ENCODE measurements around the gene LHX4.

LHX4 gene

DNA sequence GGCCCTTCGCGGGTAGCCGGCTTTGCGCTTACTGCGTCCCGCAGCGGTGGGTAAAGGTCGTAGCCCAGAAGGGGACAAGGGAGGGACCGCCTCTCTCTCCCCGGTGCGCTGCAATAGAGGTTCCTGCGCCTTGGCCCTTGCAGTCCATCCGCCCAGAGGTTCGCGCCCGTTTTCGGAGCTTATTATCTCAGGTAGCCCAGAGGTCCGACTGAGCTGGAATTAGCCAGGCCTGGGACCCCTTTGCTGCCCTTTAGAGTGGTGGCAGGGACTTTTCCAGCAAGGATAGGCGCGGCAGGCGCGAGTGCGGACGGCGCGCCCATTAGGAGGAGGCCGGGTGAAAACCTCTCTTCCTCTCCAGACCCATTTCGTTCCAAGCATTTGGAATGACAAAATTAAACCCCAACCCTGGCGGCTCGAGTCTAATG is 5.0 kb downstream of the LHX4 start:
- TF ChIP-seq, protein P1, sequence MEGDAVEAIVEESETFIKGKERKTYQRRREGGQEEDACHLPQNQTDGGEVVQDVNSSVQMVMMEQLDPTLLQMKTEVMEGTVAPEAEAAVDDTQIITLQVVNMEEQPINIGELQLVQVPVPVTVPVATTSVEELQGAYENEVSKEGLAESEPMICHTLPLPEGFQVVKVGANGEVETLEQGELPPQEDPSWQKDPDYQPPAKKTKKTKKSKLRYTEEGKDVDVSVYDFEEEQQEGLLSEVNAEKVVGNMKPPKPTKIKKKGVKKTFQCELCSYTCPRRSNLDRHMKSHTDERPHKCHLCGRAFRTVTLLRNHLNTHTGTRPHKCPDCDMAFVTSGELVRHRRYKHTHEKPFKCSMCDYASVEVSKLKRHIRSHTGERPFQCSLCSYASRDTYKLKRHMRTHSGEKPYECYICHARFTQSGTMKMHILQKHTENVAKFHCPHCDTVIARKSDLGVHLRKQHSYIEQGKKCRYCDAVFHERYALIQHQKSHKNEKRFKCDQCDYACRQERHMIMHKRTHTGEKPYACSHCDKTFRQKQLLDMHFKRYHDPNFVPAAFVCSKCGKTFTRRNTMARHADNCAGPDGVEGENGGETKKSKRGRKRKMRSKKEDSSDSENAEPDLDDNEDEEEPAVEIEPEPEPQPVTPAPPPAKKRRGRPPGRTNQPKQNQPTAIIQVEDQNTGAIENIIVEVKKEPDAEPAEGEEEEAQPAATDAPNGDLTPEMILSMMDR (IDR thresholded peaks at IDR 0.05), result no peak

DNA sequence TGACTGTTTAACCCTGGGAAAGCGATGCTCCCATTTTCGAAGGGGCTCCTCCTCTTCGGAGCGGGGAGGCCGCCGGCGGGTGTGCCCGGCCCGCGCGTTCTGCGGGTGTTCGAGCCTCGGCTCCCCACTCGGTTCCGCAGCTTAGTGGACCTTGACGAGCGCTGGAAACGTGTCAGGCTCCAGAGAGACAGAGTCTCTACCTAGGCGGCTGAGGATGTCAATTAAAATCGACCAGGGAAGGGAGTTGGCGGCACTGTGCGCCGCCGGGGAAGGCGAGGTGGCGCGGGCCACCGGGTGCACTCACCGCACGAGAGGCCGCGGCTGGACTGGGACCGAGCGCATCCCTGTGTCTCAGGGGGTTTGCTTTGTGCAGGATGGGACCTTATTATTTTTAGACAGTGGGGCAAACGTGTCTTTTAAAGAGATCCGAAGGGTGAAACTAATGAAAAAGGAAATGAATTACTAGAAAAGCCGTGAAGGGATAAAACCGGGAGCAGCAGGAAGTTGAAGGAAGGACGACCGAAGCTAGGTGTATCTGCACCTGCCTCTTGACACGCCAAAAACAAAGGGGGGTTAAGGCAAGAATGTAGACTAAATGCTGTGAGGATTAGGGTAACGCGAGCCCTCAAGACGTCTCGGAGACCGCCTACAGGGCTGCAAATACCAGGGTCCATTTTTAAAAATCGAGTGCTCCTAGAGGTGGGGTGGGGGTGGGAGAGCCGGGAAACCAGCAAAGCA is 5.6 kb downstream of the LHX4 start:
- TF ChIP-seq, protein P1 (IDR thresholded peaks at IDR 0.05), result no peak

DNA sequence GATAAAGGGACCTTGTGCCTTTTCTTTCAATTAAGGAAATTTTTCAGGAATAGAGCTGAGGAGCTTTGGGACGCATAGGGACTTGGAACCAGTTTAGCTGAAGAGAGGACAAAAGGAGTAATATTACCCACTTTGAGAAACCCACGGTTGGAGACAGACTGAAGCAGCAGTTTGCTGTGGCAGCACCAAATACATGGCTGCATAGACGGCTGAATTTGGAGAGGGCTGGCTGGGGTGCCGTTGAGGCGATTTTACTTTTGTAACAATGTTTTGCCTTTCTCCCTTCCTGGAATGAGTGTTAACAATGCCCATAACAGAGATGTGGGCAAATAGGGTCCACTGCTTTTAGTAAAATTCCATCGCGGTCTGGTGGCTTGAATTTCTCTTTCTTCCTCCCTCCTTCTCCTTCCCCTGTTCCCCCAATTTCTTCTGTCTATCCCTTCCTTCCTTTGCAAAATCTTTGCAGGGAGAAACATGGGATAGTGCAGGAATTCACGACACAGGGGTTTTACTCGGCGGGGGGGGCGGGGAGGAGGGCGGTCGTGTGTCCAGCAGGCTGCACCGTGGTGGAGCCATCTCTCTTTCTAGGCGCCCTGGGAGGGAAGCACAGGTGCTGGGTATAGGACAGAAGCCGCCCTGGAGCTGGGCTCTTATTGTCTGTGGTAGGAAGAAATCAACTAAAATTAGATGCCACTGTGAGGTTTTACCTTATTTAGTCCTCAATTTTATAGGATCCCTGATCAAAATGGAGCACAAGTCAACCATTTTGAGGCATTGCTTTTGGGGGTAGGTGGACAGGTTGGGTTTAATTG is 6.8 kb downstream of the LHX4 start:
- TF ChIP-seq, protein P1 (IDR thresholded peaks at IDR 0.05), result no peak

DNA sequence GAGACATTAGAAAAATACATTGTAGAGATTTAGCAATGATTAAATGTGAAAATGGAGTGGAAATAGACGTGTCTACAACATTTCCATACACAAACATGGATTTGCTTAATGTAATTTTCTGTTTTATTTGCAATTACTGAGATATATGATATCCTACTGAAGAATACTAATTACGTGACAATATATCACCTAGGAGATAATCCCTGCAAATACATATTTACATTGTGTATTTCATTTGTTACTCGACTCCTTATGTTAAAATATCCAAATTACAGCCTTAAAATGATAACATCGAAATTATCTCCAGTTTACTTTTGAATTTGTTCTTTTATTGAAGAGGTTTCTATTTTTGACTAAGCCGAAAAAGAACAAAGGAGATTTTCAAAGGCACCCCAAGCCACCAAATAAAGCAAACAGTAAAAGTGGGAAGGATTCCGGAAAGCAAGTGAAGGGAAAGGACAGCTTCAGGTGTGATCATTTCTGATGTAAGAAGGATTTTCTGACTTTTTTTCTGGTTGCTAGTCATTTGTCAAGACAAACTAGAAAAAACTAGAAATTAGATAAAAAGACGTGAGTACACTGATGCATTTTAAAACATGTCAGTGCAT is 7.9 kb downstream of the LHX4 start:
- TF ChIP-seq, protein P1 (IDR thresholded peaks at IDR 0.05), result no peak

DNA sequence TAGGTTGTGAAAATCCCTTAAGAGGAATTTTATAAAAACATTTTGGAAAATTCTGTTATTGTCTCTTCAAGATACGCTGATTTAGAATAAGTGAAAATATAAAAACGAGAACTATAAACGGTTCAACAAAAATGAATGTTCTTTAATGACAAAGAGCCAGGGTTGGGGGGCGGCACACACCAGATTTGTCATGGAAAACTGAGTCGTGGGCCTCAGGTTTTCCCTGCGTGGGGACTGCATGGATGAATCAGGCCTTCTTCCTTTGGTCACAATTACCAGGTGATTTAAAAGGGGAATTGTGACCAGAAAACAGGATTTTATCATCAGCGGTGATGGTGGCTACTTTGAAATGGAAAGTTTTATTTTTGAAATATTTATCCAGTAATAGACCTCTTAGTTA is 8.6 kb downstream of the LHX4 start:
- TF ChIP-seq, protein P1 (IDR thresholded peaks at IDR 0.05), result no peak

DNA sequence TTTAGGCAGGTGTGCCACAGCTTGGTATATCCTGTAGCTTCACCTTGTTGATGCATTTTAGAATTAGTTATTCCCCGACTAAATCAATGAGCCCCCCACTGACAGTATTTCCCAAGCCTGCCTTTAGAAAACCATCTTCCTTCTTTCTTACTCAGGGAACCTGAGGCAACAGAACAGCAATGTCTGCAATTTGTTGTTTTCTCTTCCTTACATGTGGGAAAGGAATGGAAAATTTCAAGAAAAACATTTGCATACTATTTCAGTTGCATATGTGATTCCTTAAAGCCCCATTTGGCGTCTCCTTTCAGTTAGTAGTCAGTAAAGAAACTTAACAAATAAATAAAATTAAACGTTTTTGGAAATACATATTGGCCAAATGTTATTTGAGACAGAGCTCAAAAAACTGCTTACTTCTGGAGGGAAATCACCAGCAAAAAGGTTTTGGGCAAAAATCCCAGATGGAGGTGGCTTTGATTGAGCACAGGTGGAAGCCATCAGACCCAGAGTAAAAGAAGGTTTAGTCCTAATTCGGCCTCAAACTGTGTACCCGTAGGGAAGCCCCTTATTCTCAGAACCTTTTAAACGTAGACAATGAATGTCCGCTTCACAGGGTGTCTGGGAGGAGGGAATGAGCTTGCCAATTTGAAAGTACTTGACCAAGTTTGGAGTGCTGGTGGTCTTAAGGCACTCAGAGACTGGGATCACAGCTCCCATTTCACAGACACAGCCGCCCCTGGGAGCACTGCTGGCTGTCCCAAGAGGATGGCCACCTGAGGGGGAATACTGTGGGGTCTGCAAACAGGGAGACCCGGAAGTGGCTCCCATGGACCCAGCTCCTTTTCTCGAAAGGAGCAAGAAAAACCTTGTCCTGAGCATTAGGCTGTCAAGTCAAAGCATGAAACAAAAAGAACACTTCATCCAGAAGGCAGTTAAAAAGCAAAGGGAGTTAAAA is 9.4 kb downstream of the LHX4 start:
- TF ChIP-seq, protein P1 (IDR thresholded peaks at IDR 0.05), result no peak

Data from LNCAP (cell line).